ENCODE results near the gene LRRFIP2. TPM values are rescaled to one million over a fixed set of nuclear protein-coding genes. Genes with fewer than 3 reads are reported as not detected.
"Not testable (repeated sequence)": the region's sequence is repeated elsewhere in the genome, so short reads cannot be mapped to it uniquely, and the experiment has no call there.

LRRFIP2 gene
- total RNA-seq, 4 donors from 2014 or later: 152 to 166 (median 152) TPM

DNA sequence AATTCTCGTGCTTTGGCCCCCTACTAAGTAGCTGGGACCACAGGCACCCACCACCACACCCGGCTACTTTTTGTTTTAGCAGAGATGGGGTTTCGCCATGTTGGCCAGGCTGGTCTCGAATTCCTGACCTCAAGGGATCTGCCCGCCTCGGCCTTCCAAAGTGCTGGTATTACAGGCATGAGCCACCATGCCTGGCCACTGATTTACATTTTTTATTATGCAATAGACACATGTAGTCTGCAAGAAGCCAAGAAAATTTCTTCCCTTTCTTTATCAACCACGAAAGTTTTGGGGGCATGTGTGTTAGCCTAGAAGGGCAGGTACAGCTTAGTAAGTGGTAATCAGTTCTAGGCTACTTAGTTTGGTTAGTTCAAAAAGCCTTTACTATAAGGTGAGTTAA lies 51.1 kb downstream of the LRRFIP2 start:
- TF ChIP-seq POLR2A (IDR thresholded peaks at IDR 0.05): no peak
- TF ChIP-seq, protein P1, sequence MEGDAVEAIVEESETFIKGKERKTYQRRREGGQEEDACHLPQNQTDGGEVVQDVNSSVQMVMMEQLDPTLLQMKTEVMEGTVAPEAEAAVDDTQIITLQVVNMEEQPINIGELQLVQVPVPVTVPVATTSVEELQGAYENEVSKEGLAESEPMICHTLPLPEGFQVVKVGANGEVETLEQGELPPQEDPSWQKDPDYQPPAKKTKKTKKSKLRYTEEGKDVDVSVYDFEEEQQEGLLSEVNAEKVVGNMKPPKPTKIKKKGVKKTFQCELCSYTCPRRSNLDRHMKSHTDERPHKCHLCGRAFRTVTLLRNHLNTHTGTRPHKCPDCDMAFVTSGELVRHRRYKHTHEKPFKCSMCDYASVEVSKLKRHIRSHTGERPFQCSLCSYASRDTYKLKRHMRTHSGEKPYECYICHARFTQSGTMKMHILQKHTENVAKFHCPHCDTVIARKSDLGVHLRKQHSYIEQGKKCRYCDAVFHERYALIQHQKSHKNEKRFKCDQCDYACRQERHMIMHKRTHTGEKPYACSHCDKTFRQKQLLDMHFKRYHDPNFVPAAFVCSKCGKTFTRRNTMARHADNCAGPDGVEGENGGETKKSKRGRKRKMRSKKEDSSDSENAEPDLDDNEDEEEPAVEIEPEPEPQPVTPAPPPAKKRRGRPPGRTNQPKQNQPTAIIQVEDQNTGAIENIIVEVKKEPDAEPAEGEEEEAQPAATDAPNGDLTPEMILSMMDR (IDR thresholded peaks at IDR 0.05): no peak
- no peak for DNase-seq
- Histone ChIP-seq H3K4me3 (no peak overlapping the region), H3K36me3 (peaks cover 0 to 4% (median 0%) of the 10 kb centered on the region in 3 donors), H3K27me3 (no peaks in the 10 kb centered on the region), H3K9me3 (no peaks in the 10 kb centered on the region), H3K4me1 (peaks cover 0 to 16% (median 3%) of the 10 kb centered on the region in 4 donors), H3K27ac (no peak overlapping the region)

- not testable (repeated sequence) for DNase-seq, H3K4me3 ChIP-seq, H3K27me3 ChIP-seq, H3K36me3 ChIP-seq, H3K27ac ChIP-seq, H3K9me3 ChIP-seq
- peaks cover 0 to 16% (median 3%) of the 10 kb centered on the region in 4 donors for H3K4me1 ChIP-seq
Measured at GRCh38 chr3:37122069-37122468, 52.3 kb downstream of the LRRFIP2 start.

- Histone ChIP-seq H3K9me3 (no peaks in the 10 kb centered on the region), H3K4me1 (no peaks in the 10 kb centered on the region), H3K36me3 (peaks cover 0 to 6% (median 0%) of the 10 kb centered on the region in 3 donors), H3K4me3 (no peak overlapping the region), H3K27me3 (no peaks in the 10 kb centered on the region), H3K27ac (no peak overlapping the region)
- TF ChIP-seq POLR2A (IDR thresholded peaks at IDR 0.05): no peak
- TF ChIP-seq, protein P1 (IDR thresholded peaks at IDR 0.05): no peak
- no peak for DNase-seq
Measured at GRCh38 chr3:37118163-37118562, 56.2 kb downstream of the LRRFIP2 start.

DNA sequence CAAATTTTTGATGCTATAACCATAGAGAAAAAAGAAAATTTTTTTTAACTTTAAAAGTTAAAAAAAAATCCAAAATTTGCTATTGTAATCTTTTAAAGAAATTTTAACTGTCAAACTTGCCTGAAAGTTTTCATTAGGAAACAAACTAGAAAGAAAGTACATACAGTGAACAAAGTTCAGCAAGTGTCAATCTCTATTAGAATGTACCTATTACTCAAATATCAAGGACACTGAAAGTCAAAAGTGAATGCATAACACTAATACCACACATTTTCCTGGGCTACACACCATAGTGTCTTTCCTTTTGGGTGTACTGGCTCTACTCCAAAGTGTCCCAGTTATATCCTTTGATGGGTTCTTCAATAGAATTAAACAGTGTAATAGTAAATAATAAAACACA lies 56.8 kb downstream of the LRRFIP2 start:
- DNase-seq: no peak
- H3K27ac ChIP-seq: no peak overlapping the region
- TF ChIP-seq POLR2A (IDR thresholded peaks at IDR 0.05): no peak
- TF ChIP-seq, protein P1 (IDR thresholded peaks at IDR 0.05): no peak

GRCh38 chr3:37116998-37117397 lies 57.4 kb downstream of the LRRFIP2 start:
- H3K36me3 ChIP-seq: peaks cover 0 to 8% (median 0%) of the 10 kb centered on the region in 3 donors

More for the DNA sequence above, 56.8 kb downstream of the LRRFIP2 start:
- Histone ChIP-seq H3K4me1 (no peaks in the 10 kb centered on the region), H3K9me3 (no peaks in the 10 kb centered on the region), H3K27me3 (no peaks in the 10 kb centered on the region), H3K36me3 (peaks cover 0 to 8% (median 0%) of the 10 kb centered on the region in 3 donors), H3K4me3 (no peak overlapping the region)

DNA sequence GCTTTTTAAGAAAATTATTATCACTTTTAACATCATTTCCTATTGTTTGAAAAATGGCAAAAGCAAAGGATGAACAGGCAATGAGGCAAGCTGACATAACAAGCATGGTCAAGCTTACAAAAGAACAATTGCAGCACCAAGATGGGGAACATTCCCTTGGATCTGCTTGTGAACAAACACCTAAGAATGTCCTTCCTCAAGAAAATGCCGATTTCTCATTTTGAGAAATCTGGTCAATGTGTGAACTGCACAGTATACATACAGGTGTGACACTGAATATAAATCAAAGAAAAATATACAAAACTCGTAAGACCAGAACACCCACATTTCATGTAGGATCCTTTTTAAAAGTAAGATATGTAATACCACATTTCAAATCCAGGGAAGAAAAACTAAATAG lies 58.9 kb downstream of the LRRFIP2 start:
- H3K4me3 ChIP-seq: no peak overlapping the region
- H3K4me1 ChIP-seq: no peaks in the 10 kb centered on the region
- H3K27ac ChIP-seq: no peak overlapping the region
- no peak for DNase-seq
- H3K9me3 ChIP-seq: no peaks in the 10 kb centered on the region
- no peak for TF ChIP-seq POLR2A (IDR thresholded peaks at IDR 0.05)
- TF ChIP-seq, protein P1 (IDR thresholded peaks at IDR 0.05): no peak
- peaks cover 0 to 8% (median 0%) of the 10 kb centered on the region in 3 donors for H3K36me3 ChIP-seq
- no peaks in the 10 kb centered on the region for H3K27me3 ChIP-seq

More at GRCh38 chr3:37116998-37117397, 57.4 kb downstream of the LRRFIP2 start:
- H3K9me3 ChIP-seq: no peaks in the 10 kb centered on the region
- no peaks in the 10 kb centered on the region for H3K27me3 ChIP-seq
- H3K4me1 ChIP-seq: no peaks in the 10 kb centered on the region
- TF ChIP-seq POLR2A (IDR thresholded peaks at IDR 0.05): no peak
- TF ChIP-seq, protein P1 (IDR thresholded peaks at IDR 0.05): no peak
- H3K27ac ChIP-seq: no peak overlapping the region
- H3K4me3 ChIP-seq: no peak overlapping the region
- no peak for DNase-seq
